ENCODE measurements around the gene USP2. TPM values are rescaled to one million over a fixed set of nuclear protein-coding genes. Genes with fewer than 3 reads are reported as not detected.

USP2 gene
- total RNA-seq, 1 experiment from 2014 or later = 14.4 TPM

DNA sequence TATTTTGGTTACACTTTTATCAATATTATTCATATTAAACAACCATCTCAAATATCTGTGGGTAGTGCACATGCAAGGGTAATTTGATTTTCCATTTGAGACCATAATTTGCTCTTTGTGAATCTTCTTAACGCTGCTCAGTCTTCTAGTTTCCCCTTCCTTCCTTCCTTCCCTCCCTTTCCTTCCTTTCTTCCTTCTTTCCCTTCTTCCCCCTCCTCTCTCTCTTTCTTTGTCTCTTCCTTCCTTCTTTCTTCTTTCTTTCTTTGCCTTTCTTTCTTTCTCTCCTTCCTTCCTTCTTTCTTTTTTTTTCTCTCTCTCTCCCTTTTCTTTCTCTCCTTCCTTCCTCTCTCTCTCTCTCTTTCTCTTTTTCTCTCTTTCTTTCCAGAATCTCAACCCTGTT, 51.3 kb downstream of the USP2 start:
- no TSS peak for BruUV-seq (replicated peaks)
- TF ChIP-seq, protein P1, sequence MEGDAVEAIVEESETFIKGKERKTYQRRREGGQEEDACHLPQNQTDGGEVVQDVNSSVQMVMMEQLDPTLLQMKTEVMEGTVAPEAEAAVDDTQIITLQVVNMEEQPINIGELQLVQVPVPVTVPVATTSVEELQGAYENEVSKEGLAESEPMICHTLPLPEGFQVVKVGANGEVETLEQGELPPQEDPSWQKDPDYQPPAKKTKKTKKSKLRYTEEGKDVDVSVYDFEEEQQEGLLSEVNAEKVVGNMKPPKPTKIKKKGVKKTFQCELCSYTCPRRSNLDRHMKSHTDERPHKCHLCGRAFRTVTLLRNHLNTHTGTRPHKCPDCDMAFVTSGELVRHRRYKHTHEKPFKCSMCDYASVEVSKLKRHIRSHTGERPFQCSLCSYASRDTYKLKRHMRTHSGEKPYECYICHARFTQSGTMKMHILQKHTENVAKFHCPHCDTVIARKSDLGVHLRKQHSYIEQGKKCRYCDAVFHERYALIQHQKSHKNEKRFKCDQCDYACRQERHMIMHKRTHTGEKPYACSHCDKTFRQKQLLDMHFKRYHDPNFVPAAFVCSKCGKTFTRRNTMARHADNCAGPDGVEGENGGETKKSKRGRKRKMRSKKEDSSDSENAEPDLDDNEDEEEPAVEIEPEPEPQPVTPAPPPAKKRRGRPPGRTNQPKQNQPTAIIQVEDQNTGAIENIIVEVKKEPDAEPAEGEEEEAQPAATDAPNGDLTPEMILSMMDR (IDR thresholded peaks at IDR 0.05; ENCODE audit: insufficient read depth in 1 of 2, low read depth in 1 of 2, low read length in 1 of 2, severe bottlenecking in 1 of 2, unreplicated experiment in 1 of 2) = no peak
- no peak for DNase-seq
- Mint-ChIP-seq H3K27me3 (ENCODE audit: insufficient read depth, unreplicated experiment) (peaks cover 4% of the 10 kb centered on the region), H3K27ac (ENCODE audit: unreplicated experiment) (no peak overlapping the region), H3K9me3 (ENCODE audit: unreplicated experiment) (no peaks in the 10 kb centered on the region), H3K4me1 (ENCODE audit: low read depth, unreplicated experiment) (no peaks in the 10 kb centered on the region), H3K36me3 (ENCODE audit: insufficient read depth, unreplicated experiment) (peaks cover 12% of the 10 kb centered on the region), H3K4me3 (ENCODE audit: unreplicated experiment) (no peak overlapping the region)
- Histone ChIP-seq H3K4me1 (peaks cover 4% of the 10 kb centered on the region), H3K36me3 (ENCODE audit: control insufficient read depth, insufficient read depth, low read length) (peaks cover 2% of the 10 kb centered on the region; the same call in 1 of the 2 replicates), H3K9me3 (no peaks in the 10 kb centered on the region), H3K27me3 (replicated peaks; ENCODE audit: control insufficient read depth, insufficient read depth, low read length) (no peaks in the 10 kb centered on the region), H3K4me3 (ENCODE audit: low read depth, low read length) (no peak overlapping the region)
- POLR2A ChIA-PET = no interaction called here
- CTCF ChIA-PET = interaction anchor here (0.6 to 1.7 kb wide), 2 partner anchors 9 to 41 kb away, joined by 4 read pairs; no protein-coding TSS in a partner anchor
- intact Hi-C loops (cut with micrococcal nuclease; ENCODE audit: unreplicated experiment) = no loop called here

DNA sequence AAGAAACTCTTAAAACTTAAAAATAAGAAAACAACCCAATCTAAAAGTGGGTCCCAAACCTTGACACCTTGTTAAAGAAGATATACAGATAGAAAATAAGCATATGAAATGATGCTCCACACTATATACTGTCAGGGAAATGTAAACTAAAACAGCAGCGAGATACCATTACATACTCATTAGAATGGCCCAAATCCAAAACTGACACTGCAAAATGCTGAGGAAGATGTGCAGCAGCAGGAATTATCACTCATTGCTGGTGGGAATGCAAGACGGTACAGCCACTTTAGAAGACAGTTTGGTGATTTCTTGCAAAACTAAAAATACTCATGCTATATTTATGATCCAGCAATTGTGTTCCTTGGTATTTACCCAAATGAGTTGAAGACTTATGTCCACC, 52.2 kb downstream of the USP2 start:
- Mint-ChIP-seq H3K4me1 (ENCODE audit: low read depth, unreplicated experiment) (no peaks in the 10 kb centered on the region), H3K27ac (ENCODE audit: unreplicated experiment) (no peak overlapping the region), H3K4me3 (ENCODE audit: unreplicated experiment) (no peak overlapping the region), H3K27me3 (ENCODE audit: insufficient read depth, unreplicated experiment) (peaks cover 4% of the 10 kb centered on the region), H3K36me3 (ENCODE audit: insufficient read depth, unreplicated experiment) (peaks cover 6% of the 10 kb centered on the region), H3K9me3 (ENCODE audit: unreplicated experiment) (no peaks in the 10 kb centered on the region)
- no peak for DNase-seq
- TF ChIP-seq, protein P1 (IDR thresholded peaks at IDR 0.05; ENCODE audit: insufficient read depth in 1 of 2, low read depth in 1 of 2, low read length in 1 of 2, severe bottlenecking in 1 of 2, unreplicated experiment in 1 of 2) = no peak
- H3K4me3 ChIP-seq (ENCODE audit: low read depth, low read length) = no peak overlapping the region
- no TSS peak for BruUV-seq (replicated peaks)
- intact Hi-C loops (cut with micrococcal nuclease; ENCODE audit: unreplicated experiment) = no loop called here
- no peaks in the 10 kb centered on the region for H3K27me3 ChIP-seq (replicated peaks; ENCODE audit: control insufficient read depth, insufficient read depth, low read length)
- no peaks in the 10 kb centered on the region for H3K4me1 ChIP-seq
- H3K36me3 ChIP-seq (ENCODE audit: control insufficient read depth, insufficient read depth, low read length) = peaks cover 2% of the 10 kb centered on the region; the same call in 1 of the 2 replicates
- POLR2A ChIA-PET = no interaction called here
- H3K9me3 ChIP-seq = no peaks in the 10 kb centered on the region
- CTCF ChIA-PET = interaction anchor here (0.9 kb wide), 1 partner anchor 9 kb away, joined by 3 read pairs; no protein-coding TSS in a partner anchor

DNA sequence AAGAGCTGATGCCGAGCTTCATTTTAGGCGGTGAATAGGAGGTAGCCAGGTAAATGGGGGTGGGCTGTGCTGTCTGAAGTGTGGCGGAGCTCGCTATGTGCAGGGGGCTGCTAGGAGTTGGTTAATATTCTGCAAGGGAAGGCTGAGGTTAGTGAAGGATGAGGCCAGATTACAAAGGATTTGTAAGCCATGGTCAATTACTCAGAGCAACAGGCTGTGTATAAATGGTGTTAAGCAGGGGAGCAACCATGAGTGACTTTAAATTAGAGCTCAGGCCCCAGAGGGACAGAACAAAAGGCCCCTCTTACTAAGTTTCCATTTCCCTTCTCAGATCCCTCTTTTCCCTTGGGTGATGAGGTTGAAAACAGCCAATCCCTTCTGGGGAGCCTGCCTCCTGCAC, 57.3 kb downstream of the USP2 start:
- no TSS peak for BruUV-seq (replicated peaks)
- H3K4me1 ChIP-seq = peaks cover 18% of the 10 kb centered on the region

More for the DNA sequence above, 57.3 kb downstream of the USP2 start:
- intact Hi-C loops (cut with micrococcal nuclease; ENCODE audit: unreplicated experiment) = no loop called here
- Mint-ChIP-seq H3K36me3 (ENCODE audit: insufficient read depth, unreplicated experiment) (no peaks in the 10 kb centered on the region), H3K27ac (ENCODE audit: unreplicated experiment) (no peak overlapping the region), H3K9me3 (ENCODE audit: unreplicated experiment) (no peaks in the 10 kb centered on the region), H3K27me3 (ENCODE audit: insufficient read depth, unreplicated experiment) (no peaks in the 10 kb centered on the region), H3K4me3 (ENCODE audit: unreplicated experiment) (no peak overlapping the region), H3K4me1 (ENCODE audit: low read depth, unreplicated experiment) (no peaks in the 10 kb centered on the region)
- Histone ChIP-seq H3K36me3 (ENCODE audit: control insufficient read depth, insufficient read depth, low read length) (no peaks in the 10 kb centered on the region), H3K9me3 (no peaks in the 10 kb centered on the region), H3K4me3 (ENCODE audit: low read depth, low read length) (no peak overlapping the region), H3K27me3 (replicated peaks; ENCODE audit: control insufficient read depth, insufficient read depth, low read length) (no peaks in the 10 kb centered on the region)
- TF ChIP-seq, protein P1 (IDR thresholded peaks at IDR 0.05; ENCODE audit: insufficient read depth in 1 of 2, low read depth in 1 of 2, low read length in 1 of 2, severe bottlenecking in 1 of 2, unreplicated experiment in 1 of 2) = no peak
- POLR2A ChIA-PET = interaction anchor here (0.8 kb wide), 1 partner anchor 14 kb away, joined by 18 read pairs; no protein-coding TSS in a partner anchor
- peak in 1 of 2 experiments; percentile 29 for DNase-seq
- CTCF ChIA-PET = interaction anchor here (0.6 to 4.1 kb wide), 9 partner anchors 9 to 222 kb away, joined by 3 to 30 read pairs (median 3); partner anchors contain the start of genes DPAGT1 and RNF26
